ENCODE measurements around the gene MGAT3. TPM values are rescaled to one million over a fixed set of nuclear protein-coding genes. Genes with fewer than 3 reads are reported as not detected.

MGAT3 gene
- total RNA-seq, 1 donor from 2014 or later = 12.8 TPM

DNA sequence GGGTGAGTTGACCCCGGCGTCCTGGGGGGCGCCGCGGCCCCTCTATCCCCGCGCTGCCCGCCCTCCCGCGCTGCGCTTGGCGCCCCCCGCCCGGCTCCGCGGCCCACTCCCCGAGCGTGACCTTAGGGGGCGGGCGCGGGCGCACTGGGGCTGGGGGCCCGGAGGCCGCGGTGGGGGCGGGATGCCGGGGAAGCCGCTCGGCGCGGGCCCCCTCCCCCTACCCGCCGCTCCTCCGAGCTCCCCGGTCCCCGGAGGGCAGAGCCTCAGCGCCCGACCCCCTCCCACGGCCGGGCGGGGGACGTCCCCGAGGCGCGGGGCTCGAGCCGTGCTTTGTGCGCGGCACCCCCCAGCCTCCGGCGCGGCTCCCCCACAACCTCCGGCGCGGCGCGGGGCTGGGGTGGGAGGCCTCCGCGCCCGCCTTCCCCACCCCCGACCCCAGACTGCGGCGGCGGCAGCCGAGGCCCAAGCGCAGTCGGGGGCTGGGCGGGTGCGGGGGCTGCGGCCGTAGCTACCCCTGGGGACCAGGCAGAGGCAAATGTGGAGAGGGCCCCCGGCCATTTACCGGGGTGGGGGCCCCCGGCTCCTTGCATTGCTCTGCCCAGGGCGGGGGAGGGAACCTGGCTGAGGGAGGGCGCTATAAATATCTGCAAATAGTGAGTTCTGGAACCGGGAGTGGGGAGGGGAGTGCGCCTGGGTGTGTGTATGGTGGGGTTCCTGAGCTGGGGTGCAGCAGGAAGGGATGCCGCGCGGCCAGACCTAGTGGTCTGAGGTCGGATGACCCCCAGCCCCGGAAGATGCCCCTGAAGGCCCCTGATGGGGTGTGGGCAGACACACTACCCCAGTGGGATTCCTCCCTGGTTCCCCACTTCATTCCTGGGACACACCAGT is 988 bp downstream of the MGAT3 start:
- TF ChIP-seq, protein P1, sequence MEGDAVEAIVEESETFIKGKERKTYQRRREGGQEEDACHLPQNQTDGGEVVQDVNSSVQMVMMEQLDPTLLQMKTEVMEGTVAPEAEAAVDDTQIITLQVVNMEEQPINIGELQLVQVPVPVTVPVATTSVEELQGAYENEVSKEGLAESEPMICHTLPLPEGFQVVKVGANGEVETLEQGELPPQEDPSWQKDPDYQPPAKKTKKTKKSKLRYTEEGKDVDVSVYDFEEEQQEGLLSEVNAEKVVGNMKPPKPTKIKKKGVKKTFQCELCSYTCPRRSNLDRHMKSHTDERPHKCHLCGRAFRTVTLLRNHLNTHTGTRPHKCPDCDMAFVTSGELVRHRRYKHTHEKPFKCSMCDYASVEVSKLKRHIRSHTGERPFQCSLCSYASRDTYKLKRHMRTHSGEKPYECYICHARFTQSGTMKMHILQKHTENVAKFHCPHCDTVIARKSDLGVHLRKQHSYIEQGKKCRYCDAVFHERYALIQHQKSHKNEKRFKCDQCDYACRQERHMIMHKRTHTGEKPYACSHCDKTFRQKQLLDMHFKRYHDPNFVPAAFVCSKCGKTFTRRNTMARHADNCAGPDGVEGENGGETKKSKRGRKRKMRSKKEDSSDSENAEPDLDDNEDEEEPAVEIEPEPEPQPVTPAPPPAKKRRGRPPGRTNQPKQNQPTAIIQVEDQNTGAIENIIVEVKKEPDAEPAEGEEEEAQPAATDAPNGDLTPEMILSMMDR (IDR thresholded peaks at IDR 0.05; ENCODE audit: partially characterized antibody, unreplicated experiment) = no peak
- peak overlapping the region; percentile 76 for H3K27ac Mint-ChIP-seq (ENCODE audit: unreplicated experiment)
- H3K4me1 Mint-ChIP-seq (ENCODE audit: low read depth, unreplicated experiment) = peaks cover 9% of the 10 kb centered on the region
- peak overlapping the region; percentile 90 for H3K4me3 Mint-ChIP-seq (ENCODE audit: unreplicated experiment)
- H3K36me3 Mint-ChIP-seq (ENCODE audit: unreplicated experiment) = peaks cover 5% of the 10 kb centered on the region
- peak; percentile 52 for DNase-seq
- H3K27me3 Mint-ChIP-seq (ENCODE audit: unreplicated experiment) = peaks cover 16% of the 10 kb centered on the region
- H3K9me3 Mint-ChIP-seq (ENCODE audit: unreplicated experiment) = peaks cover 13% of the 10 kb centered on the region

DNA sequence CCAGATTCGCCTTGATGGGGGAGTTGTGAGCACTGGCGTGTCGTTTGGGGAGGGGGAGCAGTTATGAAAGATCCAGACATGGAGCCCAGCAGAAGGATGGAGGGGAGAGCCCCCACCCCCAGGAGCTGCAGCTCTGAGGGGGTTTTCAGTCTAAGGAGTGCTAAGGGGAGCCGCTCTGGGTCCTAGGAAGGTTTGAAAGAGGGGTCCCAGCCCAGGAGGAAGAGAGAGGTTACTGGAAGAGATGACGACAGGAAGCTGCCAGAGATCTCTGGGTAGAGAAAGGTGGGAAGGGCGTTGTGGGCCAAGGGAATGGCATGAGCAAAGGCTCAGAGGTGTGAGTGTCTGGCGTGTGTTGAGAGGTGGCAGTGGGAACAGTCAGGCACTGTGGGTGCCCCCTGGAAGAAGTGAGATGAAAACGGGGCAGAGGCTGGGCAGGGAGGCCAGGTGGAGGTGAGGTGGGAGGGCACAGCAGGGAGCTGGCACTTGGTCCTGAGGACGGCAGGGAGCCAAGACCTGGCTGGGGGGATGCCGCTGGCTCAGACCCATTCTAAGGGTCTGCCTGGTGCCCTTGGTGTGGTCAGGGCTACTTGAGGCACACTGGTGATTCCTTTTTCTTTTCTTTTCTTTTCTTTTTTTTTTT is 1.8 kb downstream of the MGAT3 start:
- TF ChIP-seq, protein P1 (IDR thresholded peaks at IDR 0.05; ENCODE audit: partially characterized antibody, unreplicated experiment) = no peak
- Mint-ChIP-seq H3K27ac (ENCODE audit: unreplicated experiment) (peak overlapping the region; percentile 25), H3K4me1 (ENCODE audit: low read depth, unreplicated experiment) (peaks cover 9% of the 10 kb centered on the region), H3K9me3 (ENCODE audit: unreplicated experiment) (peaks cover 13% of the 10 kb centered on the region), H3K4me3 (ENCODE audit: unreplicated experiment) (peak overlapping the region; percentile 90), H3K36me3 (ENCODE audit: unreplicated experiment) (peaks cover 5% of the 10 kb centered on the region), H3K27me3 (ENCODE audit: unreplicated experiment) (peaks cover 16% of the 10 kb centered on the region)
- DNase-seq = no peak

DNA sequence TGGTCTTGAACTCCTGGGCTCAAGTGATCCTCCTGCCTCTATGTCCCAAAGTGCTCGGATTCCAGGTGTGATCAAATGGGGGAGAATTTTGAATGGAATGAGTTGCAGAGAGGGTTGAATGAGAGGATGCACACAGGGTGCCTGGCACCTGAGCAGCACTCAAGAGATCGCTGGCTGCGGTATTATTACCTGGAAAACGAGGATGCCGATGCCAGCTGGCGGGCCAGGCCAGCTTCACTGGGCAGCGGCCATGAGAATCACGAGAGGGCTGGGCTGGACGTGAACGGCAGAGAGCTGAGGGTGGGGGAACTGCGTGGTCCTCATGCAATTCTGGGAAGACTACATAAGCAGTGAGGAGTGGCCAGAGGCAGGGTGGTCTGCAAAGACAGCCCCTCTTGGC is 2.9 kb downstream of the MGAT3 start:
- Mint-ChIP-seq H3K9me3 (ENCODE audit: unreplicated experiment) (peaks cover 13% of the 10 kb centered on the region), H3K4me1 (ENCODE audit: low read depth, unreplicated experiment) (peaks cover 7% of the 10 kb centered on the region), H3K4me3 (ENCODE audit: unreplicated experiment) (no peak overlapping the region), H3K27me3 (ENCODE audit: unreplicated experiment) (peaks cover 16% of the 10 kb centered on the region), H3K36me3 (ENCODE audit: unreplicated experiment) (peaks cover 5% of the 10 kb centered on the region), H3K27ac (ENCODE audit: unreplicated experiment) (no peak overlapping the region)
- TF ChIP-seq, protein P1 (IDR thresholded peaks at IDR 0.05; ENCODE audit: partially characterized antibody, unreplicated experiment) = no peak
- no peak for DNase-seq

DNA sequence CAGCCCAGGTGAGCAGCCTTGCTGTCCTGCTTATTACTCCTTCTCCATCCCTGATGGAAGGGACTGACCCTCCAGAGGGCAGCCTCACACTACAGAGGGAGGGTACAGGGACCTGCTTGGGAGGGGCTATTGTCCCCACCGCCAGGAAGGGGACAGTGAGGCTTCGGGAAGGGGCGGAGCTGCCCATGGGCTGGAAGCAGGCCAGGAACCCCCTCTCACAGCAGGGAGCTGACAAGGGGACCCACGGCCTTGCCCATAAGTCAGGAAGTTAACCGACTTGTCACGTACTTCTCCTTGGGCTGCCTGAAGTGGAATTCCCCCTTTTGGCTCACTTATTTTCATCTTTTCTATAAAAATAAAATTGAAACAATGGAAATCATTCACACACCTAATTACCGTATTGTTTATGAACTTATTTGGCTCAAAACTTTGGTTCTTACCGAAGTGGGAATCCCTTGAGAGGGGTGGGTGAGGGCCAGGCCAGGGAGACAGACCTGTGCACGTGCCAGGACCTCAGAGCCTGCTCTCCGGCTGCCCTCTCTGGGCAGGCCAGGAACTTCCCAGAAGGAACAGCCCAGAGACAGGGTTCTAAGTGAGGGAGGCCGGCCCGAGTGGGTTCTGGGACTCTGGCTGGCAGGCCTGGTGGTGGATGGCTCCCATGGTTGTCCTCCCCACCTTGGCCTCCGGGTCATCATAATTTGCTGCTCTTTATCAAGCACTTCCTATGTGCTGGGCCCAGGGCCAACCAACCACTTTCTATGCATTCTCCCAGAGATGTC is 5.8 kb downstream of the MGAT3 start:
- no peak overlapping the region for H3K4me3 Mint-ChIP-seq (ENCODE audit: unreplicated experiment)
- H3K36me3 Mint-ChIP-seq (ENCODE audit: unreplicated experiment) = no peaks in the 10 kb centered on the region
- peaks cover 3% of the 10 kb centered on the region for H3K4me1 Mint-ChIP-seq (ENCODE audit: low read depth, unreplicated experiment)
- no peak for DNase-seq
- peaks cover 6% of the 10 kb centered on the region for H3K27me3 Mint-ChIP-seq (ENCODE audit: unreplicated experiment)
- no peak overlapping the region for H3K27ac Mint-ChIP-seq (ENCODE audit: unreplicated experiment)
- peaks cover 3% of the 10 kb centered on the region for H3K9me3 Mint-ChIP-seq (ENCODE audit: unreplicated experiment)
- TF ChIP-seq, protein P1 (IDR thresholded peaks at IDR 0.05; ENCODE audit: partially characterized antibody, unreplicated experiment) = no peak

Data from glutamatergic neuron (in vitro differentiated cells).